Panc1 (cell line): ENCODE measurements around the gene TRIM3.

Source experiments
- CTCF ChIP-seq: fragments of 450-650 bp; IDR thresholded peaks from 2 replicates; pipeline ENCODE4 v1.5.1; 2017; ENCODE audit warnings: mild to moderate bottlenecking
- POLR2AphosphoS5 ChIP-seq: IDR thresholded peaks from 2 replicates; pipeline ENCODE4 v1.6.1; 2012; ENCODE audit warnings: mild to moderate bottlenecking, low read depth, low read length, moderate library complexity
- REST ChIP-seq, 2 experiments: IDR thresholded peaks; 2 replicates each; pipeline ENCODE4 v1.6.1; 2011 to 2012; ENCODE audit warnings: low read depth in 2 of 2, control low read depth in 1 of 2, low read length in 1 of 2, mild to moderate bottlenecking in 1 of 2, moderate library complexity in 1 of 2; ENCODE audit not compliant: insufficient read depth in 1 of 2
- SIN3A ChIP-seq: IDR thresholded peaks from 2 replicates; pipeline ENCODE4 v1.6.1; 2012; ENCODE audit warnings: low read depth, mild to moderate bottlenecking, low read length, moderate library complexity, borderline replicate concordance; ENCODE audit not compliant: insufficient read depth

DNA sequence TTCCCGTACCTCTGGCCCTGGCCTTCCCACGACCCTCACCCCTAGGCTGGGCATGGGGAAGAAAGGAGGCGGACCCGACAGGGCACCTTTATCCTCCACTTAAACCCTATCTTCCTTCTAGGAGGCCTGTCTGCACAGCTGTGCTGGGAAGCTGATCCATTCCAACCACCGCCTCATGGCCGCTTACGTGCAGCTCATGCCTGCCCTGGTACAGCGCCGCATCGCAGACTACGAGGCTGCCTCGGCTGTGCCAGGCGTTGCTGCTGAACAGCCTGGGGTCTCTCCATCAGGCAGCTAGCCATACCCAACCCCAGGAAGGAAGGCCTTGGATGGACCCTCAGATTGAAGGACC lies 8.2 kb upstream of the TRIM3 start:
- TF ChIP-seq CTCF = no peak
- TF ChIP-seq REST (IDR thresholded peaks at IDR 0.05; ENCODE audit: insufficient read depth in 1 of 2, low read depth in 2 of 2, low read length in 1 of 2) = no peak
- TF ChIP-seq POLR2AphosphoS5 = no peak
- TF ChIP-seq SIN3A = no peak
